Measurements from ENCODE around the gene SIGMAR1.
"Not testable (repeated sequence)": the region's sequence is repeated elsewhere in the genome, so short reads cannot be mapped to it uniquely, and the experiment has no call there.

DNA sequence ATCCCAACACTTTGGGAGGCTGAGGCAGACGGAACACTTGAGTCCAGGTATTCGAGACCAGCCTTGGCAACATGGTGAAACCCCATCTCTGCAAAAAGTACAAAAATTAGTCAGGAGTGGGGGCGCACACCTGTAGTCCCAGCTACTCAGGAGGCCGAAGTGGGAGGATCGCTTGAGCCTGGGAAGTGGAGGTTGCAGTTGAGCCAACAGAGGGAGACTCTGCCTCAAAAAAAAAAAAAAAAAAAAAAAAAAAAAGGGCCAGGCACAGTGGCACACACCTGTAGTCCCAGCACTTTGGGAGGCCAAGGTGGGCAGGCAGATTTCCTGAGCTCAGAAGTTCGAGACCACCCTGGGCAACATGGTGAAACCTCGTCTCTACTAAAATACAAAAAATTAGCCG lies 1.7 kb upstream of the SIGMAR1 start:
- TF ChIP-seq, protein P1, sequence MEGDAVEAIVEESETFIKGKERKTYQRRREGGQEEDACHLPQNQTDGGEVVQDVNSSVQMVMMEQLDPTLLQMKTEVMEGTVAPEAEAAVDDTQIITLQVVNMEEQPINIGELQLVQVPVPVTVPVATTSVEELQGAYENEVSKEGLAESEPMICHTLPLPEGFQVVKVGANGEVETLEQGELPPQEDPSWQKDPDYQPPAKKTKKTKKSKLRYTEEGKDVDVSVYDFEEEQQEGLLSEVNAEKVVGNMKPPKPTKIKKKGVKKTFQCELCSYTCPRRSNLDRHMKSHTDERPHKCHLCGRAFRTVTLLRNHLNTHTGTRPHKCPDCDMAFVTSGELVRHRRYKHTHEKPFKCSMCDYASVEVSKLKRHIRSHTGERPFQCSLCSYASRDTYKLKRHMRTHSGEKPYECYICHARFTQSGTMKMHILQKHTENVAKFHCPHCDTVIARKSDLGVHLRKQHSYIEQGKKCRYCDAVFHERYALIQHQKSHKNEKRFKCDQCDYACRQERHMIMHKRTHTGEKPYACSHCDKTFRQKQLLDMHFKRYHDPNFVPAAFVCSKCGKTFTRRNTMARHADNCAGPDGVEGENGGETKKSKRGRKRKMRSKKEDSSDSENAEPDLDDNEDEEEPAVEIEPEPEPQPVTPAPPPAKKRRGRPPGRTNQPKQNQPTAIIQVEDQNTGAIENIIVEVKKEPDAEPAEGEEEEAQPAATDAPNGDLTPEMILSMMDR (IDR thresholded peaks at IDR 0.05) = not testable (repeated sequence)
- TF ChIP-seq POLR2A (IDR thresholded peaks at IDR 0.05) = not testable (repeated sequence)
